Stimulated activated CD8-positive, alpha-beta memory T cell treated with anti-CD3 and anti-CD28 coated beads, Interleukin-15, amount 100 ng/mL, for 24 hours (primary cell): Measurements from ENCODE around the gene KPNA4.
"Not testable (repeated sequence)": the region's sequence is repeated elsewhere in the genome, so short reads cannot be mapped to it uniquely, and the experiment has no call there.

Source experiments
- DNase-seq: peaks from one replicate; pipeline ENCODE4 v3.0.0-alpha.2; 2020; ENCODE audit warnings: low read depth

The KPNA4 gene

GRCh38 chr3:160569894-160570652, 4.7 kb upstream of the KPNA4 start:
- no peak for DNase-seq

- DNase-seq, result no peak
Observed at GRCh38 chr3:160568989-160569388, 3.6 kb upstream of the KPNA4 start.

GRCh38 chr3:160567774-160568173, 2.4 kb upstream of the KPNA4 start:
- no peak for DNase-seq

- DNase-seq, result no peak
Observed at GRCh38 chr3:160566499-160566898, 1.1 kb upstream of the KPNA4 start.

- DNase-seq, result peak; percentile 35
Observed at GRCh38 chr3:160564949-160565441, 376 bp downstream of the KPNA4 start.

GRCh38 chr3:160564258-160564911, 986 bp downstream of the KPNA4 start:
- DNase-seq, result no peak

GRCh38 chr3:160562952-160563351, 2.4 kb downstream of the KPNA4 start:
- DNase-seq, result no peak

- no peak for DNase-seq
Observed at GRCh38 chr3:160557571-160557970, 7.8 kb downstream of the KPNA4 start.

- no peak for DNase-seq
Observed at GRCh38 chr3:160556141-160556540, 9.2 kb downstream of the KPNA4 start.

- DNase-seq, result no peak
Observed at GRCh38 chr3:160554980-160555379, 10.4 kb downstream of the KPNA4 start.

- DNase-seq, result no peak
Observed at GRCh38 chr3:160553827-160554226, 11.5 kb downstream of the KPNA4 start.

- DNase-seq, result no peak
Observed at GRCh38 chr3:160546727-160547126, 18.6 kb downstream of the KPNA4 start.

- no peak for DNase-seq
Observed at GRCh38 chr3:160545504-160545871, 19.9 kb downstream of the KPNA4 start.

- DNase-seq, result no peak
Observed at GRCh38 chr3:160544844-160545503, 20.4 kb downstream of the KPNA4 start.

GRCh38 chr3:160540551-160540950, 24.8 kb downstream of the KPNA4 start:
- no peak for DNase-seq

- DNase-seq, result no peak
Observed at GRCh38 chr3:160538895-160539294, 26.5 kb downstream of the KPNA4 start.

GRCh38 chr3:160537729-160538128, 27.6 kb downstream of the KPNA4 start:
- no peak for DNase-seq

GRCh38 chr3:160532371-160532770, 33.0 kb downstream of the KPNA4 start:
- no peak for DNase-seq

- no peak for DNase-seq
Observed at GRCh38 chr3:160531311-160531710, 34.1 kb downstream of the KPNA4 start.

- not testable (repeated sequence) for DNase-seq
Observed at GRCh38 chr3:160516391-160516790, 49.0 kb downstream of the KPNA4 start.

- no peak for DNase-seq
Observed at GRCh38 chr3:160501325-160501724, 64.0 kb downstream of the KPNA4 start.

GRCh38 chr3:160498202-160498601, 67.2 kb downstream of the KPNA4 start:
- DNase-seq, result no peak

GRCh38 chr3:160490166-160490565, 75.2 kb downstream of the KPNA4 start:
- DNase-seq, result no peak
